Embryonic facial prominence (tissue), 1 donor: Measurements from ENCODE around the gene AIM2.
A peak's percentile ranks its signal among the peaks of the same experiment; 100 is the strongest.
"Not testable (repeated sequence)": the region's sequence is repeated elsewhere in the genome, so short reads cannot be mapped to it uniquely, and the experiment has no call there.

Experiments
- DNase-seq: peaks from one replicate; pipeline ENCODE4 v3.0.0-alpha.2; 2016; ENCODE audit errors: extremely low spot score

Gene AIM2

DNA sequence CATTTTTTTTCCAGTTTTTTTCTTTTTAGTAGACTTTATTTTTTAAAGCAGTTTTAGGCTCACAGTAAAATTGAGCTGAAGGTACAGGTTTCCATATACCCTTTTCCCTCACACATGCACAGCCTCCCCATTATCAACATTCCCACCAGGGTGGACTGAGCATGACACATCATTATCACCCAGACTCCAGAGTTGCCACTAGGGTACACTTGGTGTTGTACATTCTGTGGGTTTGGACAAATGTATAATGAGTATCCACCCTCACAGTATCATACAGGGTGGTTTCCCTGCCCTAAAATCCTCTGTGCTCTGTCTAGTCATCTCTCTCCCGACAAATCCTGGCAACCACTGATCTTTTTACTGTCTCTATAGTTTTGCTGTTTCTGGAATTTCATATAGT, 3.0 kb upstream of the AIM2 start:
- no peak for DNase-seq

DNA sequence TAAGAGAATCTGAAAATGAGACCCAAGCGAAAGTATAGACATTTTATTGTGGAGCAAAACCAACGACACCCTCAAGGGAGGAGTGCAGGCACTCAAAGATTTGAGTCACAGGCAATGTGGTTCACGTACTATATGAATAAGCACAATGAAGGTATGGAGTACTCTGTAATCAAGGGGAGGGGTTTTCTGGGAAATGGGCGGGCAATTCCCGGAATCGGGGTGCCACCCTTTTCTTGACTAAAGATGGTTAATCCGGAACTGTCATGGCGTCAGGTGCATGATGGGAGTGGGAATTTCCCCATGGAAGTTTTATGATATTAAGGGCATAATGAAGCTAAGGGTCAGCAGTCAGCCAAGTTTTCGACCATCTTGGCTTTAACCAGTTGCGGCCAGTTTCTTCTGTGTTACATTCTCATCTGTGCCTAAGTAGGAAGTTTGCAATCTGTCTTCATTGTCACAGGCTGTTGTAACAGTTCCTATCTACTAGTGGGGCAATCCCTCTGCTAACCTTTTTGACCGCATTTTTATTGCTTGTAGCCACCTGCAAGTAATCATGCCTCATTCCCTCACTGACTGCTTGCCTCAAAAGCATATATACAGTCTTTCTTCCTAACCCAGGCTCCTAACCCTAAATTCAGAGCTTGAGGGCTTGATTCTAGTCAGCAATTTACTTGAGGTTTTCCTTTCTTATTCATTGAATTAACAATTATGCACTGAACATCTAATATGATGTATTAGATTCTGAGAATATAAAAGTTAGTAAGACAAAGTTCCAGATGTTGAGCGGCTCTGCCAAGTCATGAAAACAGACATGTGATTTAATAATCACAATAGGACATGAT, 775 bp upstream of the AIM2 start:
- no peak for DNase-seq

DNA sequence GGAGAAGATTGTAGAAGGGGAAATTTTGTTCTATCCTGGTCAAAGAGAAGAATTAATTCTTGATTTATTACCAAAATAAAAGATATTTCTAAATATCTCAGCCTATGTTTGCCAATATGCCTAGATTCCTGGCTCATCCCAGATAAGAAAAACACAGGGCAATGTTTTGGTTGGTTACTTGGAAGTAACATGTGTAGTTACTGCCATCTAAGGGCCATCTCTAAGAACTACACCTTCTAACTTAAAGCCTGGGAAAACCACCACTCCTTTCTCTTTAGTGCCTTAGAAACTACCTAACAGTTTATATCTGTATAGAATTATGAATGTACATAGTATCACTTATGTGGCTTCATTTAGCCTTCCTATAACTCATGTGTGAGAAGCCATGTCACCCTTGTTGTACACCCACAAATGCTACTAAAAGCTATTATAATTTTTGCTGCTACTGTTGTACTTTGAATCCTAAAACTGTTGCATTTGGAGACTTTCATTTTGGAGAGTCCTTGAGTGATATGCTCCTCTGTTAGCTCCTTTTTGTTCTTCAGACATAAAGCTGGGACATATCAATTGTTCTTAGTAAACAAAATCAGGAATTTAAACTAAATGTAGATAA, 4.5 kb downstream of the AIM2 start:
- peak; percentile 39 for DNase-seq

DNA sequence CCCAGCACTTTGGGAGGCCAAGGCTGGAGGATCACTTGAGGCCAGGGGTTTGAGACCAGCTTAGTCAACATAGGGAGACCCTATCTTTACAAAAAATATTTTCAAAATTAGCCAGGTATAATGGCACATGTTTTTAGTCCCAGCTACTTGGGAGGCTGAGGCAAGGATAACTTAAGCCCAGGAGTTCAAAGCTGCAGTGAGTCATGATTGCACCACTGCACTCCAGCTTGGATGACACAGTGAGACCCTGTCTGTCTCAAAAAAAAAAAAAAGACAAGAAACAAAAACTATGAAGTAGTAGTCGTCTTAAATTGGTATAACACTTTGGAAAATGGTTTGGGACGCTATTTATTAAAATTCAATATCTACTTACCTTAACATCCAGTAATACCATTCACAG, 7.7 kb downstream of the AIM2 start:
- DNase-seq: no peak

DNA sequence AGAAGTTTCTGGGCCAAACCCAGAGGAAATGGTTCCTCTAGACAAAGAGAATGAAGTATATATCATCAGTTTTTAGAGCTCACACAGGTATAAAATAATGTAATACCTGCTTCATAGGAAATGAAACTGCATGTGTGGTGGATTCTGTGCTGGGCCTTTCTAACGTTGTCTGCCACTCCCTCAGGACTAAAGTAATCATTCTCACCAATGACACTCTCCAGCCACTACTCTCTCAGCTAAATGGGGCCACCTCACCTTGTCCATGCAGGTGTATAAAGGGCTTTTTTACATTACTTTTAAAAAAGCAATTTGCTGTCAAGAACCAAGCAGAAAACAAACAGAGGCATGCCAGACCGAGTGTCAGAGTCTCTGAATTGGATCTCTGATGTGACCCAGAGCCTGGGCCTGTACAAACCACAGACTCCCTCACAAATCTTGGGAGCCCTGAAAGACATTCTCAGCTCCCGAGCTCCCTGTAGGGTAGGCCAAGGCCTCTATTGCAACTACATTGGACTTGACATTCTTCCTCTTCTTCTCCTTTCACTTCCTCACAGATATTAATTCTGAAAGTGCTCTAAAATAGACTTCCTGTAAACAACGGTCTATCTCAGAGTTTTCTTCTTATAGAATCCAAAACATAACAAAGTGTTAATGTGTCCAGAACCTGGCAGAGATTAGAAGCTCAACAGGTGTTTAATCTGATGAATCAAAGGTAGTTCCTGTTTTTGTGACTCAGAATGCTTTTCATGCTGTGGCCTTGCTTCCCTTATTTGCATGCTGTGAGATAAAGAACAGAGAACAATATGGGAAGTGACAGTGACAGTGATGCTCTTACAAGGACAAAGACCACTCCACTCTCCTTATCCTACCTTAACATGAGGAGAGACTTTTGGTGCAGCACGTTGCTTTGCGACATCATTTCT, 8.6 kb downstream of the AIM2 start:
- DNase-seq: no peak

DNA sequence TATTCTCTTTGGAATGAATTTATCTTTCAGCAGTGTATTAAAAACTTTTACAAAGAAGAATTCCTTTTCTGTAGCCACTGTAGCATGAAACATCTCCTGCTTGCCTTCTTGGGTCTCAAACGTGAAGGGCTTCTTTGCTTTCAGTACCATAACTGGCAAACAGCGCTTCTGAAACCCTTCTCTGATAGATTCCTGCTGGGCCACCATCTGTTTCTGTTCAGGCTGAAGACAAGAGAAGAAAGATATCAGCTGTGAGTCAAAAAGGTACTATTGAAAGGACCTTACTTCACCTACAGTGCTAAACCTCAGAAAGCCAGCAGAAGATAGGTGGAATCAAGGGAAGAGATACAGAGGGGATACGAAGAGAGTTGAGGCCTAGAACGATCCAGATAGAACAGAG, 10.5 kb downstream of the AIM2 start:
- DNase-seq: no peak

DNA sequence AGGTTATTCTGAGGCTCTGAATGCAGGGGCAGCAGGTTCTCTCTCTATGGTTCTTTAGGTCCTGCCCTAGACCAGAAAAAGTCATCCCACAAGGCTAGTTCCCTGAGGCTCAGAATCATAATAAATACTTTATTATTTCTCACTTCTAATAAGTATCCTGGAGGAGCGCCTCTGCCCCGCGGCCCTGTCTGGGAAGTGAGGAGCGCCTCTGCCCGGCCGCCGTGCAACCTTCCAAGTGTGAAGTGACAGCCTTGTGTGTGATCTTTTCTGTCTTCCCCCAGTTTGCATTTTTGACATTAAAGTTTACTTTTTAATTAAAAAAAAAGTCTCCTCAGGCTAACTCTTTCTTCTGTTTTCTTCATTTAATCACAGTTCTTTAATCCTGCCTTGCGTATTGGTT, 11.5 kb downstream of the AIM2 start:
- no peak for DNase-seq

DNA sequence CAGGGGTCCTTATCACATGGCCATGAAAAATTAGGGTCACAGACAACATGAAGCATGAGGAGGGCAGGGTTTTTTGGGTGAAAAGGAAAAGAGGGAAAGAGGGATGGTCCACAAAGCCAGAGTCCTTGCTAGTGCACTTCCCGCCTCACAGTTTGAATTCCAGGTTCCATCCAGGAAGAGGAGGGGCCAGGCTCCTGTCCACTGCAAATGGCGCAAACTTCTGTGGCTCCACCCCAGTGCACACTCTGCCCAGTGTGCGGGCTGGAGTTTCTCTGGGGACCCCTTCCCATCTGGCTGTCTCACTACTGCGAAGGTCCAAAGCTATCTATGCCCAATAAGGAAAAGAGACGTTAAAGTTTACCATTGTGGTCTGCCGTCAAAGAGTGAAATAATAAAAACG, 17.8 kb downstream of the AIM2 start:
- DNase-seq: no peak

DNA sequence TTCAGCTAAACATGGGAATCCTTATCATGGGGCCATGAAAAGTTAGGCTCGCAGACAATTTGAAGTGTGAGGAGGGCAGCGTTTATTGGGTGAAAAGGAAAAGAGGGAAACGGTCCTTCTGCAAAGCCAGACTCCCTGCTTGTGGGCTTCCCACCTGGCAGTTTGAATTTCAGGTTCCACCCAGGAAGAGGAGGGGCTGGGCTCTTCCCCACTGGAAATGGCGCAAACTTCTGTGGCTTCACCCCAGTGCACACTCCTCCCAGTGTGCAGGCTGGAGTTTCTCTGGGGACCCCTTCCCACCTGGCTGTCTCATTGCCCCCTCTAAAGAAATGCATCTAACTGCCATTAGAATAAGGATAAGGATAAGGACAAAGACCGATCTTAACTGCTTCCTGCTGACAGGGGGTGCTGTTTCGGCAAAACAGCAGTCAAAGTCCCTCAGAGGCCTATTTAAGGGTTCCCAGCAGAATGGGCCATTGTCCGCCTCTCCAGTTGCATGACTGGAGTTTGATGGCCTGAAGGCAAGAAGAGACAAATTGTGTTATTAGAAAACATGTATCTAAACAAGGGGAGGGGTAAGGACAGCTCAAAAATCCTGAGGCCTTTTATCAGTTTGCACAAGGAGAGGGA, 20.4 kb downstream of the AIM2 start:
- no peak for DNase-seq

DNA sequence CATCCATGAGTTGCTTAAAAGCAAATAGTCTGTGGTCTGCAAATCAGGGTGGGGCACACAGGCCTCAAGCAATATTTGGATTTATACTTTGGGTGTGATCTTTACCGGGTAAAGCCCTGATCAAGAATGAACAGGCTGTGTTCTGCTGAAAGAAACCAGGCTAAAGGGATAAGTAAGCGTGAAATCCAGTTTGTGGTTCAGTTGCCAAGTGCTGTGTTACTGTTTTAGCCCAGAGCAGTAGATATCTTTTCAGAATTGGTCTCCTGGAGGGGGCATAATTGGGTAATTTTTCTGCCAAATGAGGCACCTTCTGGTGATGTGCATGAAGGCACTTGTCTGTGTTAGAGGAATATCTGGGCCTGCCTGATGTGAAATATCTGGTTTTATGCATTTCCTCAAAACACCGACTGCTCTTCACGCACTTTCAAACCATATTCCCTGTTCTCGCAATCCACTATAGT, 21.4 kb downstream of the AIM2 start:
- DNase-seq: no peak

DNA sequence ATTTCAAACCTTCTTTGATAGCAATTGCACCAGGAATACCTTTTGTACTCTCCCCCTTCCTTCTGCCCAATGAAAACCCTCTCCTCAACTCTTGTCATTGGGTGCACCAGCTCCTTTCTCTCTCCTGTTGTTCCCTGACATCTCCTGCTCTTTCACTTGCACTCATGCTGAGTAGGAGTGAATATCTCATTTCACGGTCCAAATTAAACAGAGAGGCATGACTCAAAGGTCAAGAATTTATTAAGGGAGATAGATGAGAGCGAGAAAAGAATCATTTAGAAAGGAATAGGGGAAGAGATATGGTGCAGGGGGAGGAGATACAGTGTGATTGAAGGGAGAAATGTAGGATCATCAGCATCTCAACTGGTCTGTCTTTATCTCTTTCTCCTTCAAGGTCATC, 22.1 kb downstream of the AIM2 start:
- no peak for DNase-seq

DNA sequence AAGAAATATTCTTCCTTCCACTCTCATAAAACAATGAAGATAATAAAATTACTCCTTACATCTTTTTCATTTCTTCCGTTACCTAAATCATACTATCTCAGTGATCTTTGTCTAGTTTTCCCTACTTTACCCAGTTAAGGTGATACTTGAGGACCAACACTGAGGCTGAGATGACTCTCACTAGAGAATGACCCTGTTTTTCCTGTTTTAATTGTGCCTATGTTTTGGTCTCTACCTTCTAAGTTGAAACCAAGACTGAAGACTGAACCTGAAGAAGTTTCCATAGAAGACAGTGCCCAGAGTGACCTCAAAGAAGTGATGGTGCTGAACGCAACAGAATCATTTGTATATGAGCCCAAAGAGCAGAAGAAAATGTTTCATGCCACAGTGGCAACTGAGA, 25.1 kb downstream of the AIM2 start:
- DNase-seq: no peak

DNA sequence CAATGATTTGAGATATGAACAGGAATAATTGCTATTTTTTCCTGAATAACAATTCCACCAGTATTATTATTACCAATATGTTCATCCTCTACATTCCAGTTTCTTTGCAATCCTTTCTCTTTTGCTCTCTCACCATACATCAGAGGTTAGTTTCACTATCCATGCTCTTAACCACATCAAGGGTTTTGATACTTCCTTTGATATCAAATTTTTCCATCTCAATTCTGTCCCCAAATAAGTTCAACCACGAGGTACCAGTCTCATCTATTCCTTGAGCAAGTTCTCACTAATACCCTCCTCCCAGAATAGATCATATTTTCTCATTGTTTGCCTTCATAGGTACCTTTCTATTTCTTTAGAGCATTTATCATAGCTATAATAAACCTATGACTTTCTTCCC, 30.1 kb downstream of the AIM2 start:
- not testable (repeated sequence) for DNase-seq

DNA sequence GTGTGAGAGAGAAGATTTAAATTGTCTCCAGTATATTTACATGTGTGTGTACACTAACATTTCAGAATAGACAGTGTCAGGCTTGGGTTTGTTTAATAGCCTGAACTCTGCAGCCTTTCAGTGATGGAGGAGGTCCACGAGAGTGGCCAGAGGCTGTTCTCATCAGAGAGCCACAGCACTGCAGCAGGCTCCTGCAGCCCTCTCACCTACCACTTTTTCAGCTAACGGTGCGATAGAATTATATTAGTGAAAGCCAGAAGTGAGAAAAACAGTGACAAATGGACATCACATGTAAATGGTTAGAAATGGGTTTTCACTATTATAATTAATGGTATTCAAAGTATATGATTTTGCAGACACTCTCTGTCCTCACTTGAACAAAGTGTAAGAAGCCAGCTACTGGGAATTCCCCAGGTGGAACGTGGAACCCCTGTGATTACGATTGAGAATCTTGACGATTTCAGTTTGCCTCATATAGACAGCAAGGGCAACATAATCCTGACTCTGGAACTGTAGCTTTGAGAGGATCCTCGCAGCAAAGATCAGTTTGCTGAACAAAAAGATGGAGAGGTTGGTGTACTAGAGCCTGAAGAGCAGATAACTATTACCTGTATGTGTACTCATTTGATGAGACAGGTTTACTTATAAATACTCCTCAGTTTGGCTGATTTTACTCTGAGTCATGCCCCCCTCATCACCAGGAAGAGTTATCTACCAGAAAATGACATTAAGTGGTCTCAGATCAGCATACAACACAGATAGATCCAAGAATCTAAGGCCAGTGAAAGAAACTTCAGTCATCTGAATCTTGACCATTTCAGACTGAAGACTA, 35.5 kb downstream of the AIM2 start:
- no peak for DNase-seq

DNA sequence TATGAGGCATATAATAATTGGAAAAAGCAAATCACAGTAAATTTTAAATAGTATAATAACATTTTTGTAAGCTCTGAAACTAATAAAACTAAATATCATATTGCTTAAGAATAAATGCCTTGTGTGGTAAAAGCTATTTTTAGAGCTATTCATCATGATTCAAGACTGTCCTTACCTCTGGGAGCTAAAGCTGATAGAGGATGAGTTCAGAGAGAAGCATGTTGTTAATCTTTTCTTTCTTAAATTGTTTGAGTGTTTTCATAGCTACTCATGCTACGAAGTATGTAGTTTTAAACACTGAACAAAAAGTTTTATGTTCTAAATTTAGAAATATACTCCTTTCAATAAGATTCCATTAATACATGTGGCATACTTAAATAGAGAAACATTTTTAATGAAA, 36.4 kb downstream of the AIM2 start:
- no peak for DNase-seq

DNA sequence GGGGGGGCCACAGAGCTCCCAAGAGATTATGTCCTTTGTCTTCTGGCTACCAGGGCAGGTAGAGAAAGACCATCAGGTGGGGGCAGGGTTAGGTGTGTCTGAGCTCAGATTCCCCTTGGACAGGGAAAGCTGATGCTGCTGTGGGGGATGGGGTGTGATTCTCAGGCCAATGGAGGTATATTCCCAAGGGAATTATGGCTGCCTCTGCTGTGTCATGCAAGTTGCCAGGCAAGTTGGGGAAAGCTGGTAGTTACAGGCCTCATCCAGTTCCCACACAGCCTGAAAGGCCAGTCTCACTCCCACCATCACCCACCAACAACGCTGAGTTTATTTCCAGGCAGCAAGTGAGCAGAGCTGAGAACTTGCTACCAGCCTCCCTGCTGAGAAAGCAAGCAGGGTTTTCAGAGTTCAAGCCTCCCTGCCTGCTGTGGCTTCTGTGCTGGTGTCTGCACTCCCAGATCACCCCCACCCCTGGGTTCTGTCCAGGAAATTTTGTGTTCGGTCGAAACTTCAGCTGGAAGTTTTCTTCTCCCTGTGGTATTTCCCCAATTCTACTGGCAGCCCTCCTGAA, 45.6 kb downstream of the AIM2 start:
- DNase-seq: no peak

DNA sequence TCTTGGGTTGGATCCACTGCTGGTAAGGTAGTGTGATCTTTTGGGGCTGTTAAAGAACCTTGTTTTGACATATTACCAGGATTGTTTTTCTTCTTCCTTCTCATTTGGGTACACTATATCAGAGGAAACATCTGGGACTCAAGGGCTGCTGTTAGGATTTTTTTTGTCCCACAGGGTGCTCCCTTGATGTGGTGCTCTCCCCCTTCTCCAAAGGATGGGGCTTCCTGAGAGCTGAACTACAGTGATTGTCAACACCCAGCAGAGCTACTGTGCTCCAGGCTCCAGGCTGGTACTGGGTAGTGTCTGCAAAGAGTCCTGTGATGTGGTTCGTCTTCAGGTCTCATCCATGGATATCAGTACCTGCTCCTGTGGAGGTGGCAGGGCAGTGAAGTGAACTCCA, 46.3 kb downstream of the AIM2 start:
- no peak for DNase-seq

DNA sequence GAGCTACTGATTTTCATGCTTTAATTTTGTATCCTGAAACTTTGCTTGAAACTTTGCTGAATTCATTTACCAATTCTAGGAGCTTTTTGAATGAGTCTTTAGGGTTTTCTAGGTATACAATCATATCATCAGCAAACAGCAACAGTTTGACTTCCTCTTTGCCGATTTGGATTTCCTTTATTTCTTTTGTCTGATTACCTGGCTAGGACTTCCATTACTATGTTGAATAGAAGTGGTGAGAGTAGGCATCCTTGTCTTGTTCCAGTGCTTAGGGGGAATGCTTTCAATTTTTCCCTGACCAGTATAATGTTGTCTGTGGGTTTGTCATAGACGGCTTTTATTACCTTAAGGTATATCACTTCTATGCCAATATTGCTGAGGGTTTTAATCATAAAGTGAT, 49.7 kb downstream of the AIM2 start:
- not testable (repeated sequence) for DNase-seq

DNA sequence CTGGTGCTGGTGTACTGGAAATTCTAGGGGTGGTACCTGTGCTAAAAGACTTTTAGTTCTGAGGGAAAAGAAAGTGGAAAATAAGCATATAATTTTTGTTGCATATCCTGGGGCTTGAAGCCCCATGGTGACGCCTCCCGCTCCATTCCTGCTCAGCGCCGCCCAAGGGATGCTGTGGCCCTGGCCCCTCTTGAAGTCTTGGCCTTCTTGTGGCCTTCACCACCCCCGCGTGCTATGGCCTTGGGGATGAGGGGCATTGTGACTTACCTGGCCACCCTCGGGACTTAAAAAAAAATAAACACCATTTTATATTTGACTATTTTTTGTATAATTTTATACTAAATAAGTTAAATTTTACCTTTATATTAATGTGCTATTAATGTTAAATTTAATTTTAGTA, 51.5 kb downstream of the AIM2 start:
- no peak for DNase-seq

DNA sequence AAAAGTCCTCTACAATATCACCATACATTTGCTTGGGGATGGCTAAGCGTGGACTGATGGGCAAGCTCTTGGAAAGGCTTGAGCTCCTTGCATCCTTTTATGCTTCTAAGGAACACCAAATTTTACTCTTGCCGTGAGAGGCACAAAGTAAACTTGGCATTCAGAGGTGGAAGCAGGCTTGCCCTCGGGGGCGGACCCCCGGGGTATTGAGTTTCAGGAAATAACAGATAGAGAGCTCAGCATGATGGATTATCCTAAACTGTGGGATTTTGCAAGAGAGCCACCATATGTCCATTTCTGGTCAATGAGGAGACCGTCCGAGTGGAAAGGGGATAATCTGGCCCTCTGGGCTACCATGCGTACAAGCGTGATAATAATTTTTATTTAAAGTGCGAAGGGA, 52.8 kb downstream of the AIM2 start:
- no peak for DNase-seq

DNA sequence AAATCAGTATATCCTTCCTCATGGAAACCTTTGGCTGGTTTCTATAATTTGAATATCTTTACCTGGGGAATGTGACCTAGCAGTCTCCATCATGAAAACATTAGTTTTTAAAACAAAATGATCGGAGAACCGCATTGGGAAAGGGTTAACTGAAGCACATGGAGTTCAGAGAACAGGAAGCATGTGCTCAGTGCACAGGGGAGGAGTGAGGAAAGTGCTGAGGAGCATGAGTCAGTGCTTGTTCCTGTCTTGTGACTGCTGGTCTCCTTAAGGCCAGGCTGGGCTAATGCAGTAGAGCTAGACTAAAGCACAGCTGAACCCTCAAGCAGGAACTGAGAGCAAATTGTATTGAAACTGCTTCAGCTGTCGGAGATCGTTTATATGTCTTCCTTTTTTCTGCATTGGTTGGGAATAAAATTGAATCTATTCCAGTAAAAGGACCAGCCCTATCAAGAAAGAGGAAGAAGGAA, 61.1 kb downstream of the AIM2 start:
- DNase-seq: no peak
